GM19467 (cell line): ENCODE results near the gene VSIR.

Experiments
- ATAC-seq: cut with Tn5 transposase; IDR thresholded peaks from one replicate; pipeline ENCODE4 v1.9.1; 2021; ENCODE audit warnings: mild to moderate bottlenecking, moderate library complexity; ENCODE audit not compliant: unreplicated experiment

Gene VSIR

DNA sequence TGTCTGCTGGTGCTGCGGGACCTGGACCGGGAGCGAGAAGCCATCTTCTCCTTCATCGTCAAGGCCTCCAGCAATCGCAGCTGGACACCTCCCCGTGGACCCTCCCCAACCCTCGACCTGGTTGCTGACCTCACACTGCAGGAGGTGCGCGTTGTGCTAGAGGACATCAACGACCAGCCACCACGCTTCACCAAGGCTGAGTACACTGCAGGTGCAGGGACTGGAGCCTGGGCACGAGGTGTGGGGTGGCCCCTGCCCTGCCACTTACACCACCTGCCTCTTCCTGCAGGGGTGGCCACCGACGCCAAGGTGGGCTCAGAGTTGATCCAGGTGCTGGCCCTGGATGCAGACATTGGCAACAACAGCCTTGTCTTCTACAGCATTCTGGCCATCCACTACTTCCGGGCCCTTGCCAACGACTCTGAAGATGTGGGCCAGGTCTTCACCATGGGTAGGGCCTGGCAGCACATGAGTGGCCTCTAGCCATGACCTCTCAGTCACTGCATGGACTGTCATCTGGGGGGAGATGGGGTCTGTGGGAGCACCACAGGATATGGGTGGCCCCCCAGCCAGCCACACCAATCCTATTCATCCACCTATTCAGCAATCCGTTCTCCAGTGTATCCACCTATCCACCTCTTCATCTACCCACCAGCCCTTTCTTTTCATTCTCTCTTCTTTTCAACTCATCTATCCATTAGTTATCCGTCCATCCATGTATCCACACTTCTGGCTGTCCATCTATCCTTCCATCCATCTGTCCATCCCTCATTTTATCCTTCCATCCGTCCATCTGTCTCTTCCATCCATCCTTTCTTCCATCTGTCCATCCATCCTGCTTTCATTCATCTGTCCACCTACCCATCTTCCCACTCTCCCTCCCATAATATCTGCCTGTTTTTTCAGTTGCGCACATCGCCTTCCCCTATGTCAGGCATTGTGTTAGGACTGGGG, 34.5 kb upstream of the VSIR start:
- no peak for ATAC-seq

GRCh38 chr10:71806704-71807556, 33.6 kb upstream of the VSIR start:
- no peak for ATAC-seq

DNA sequence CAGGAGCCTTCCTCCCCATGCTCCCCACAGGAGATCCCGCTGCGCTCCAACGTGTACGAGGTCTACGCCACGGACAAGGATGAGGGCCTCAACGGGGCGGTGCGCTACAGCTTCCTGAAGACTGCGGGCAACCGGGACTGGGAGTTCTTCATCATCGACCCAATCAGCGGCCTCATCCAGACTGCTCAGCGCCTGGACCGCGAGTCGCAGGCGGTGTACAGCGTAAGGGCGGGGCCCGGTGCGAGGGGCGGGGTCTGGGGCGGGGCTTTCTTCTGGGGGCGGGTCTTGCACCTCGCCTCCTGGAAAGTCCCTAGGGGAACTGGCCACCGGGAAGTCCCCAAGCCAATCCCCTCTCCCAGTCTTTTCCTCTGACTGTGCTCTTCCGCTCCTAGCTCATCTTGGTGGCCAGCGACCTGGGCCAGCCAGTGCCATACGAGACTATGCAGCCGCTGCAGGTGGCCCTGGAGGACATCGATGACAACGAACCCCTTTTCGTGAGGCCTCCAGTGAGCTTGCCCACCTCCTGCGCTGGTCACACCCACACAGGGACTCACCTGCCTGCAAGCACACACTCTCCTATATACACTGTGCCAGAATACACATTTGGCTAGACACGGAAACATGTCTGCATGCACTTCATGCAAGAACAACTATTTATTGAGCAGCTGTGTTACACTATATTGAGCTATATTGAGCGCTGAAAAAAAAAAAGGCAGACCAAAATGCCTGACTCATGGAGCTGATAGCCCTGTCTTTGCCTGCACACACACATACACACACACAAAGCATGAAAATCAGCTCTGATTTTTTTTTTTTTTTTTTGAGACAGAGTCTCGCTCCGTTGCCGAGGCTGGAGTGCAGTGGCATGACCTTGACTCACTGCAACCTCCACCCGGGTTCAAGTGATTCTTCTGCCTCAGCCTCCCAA, 32.7 kb upstream of the VSIR start:
- no peak for ATAC-seq

DNA sequence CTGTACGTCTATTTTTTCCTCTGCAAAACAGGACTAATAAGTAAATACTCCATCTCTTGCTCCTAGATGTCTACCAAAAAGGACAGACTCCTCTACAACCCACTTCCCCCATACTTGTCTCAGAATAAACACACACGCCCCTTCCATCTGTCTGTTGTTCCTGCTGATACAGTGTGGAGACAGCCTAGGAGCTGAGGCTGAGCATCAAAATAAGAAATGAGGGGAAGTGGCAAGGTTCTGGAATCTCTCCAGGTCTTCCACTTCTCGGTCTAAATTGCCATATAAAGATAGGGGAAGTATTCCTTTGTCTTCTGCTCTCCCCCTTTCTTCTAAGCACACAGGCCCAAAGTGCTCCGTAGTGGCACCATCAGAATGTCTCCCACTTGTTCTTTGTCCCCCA, 30.8 kb upstream of the VSIR start:
- no peak for ATAC-seq

DNA sequence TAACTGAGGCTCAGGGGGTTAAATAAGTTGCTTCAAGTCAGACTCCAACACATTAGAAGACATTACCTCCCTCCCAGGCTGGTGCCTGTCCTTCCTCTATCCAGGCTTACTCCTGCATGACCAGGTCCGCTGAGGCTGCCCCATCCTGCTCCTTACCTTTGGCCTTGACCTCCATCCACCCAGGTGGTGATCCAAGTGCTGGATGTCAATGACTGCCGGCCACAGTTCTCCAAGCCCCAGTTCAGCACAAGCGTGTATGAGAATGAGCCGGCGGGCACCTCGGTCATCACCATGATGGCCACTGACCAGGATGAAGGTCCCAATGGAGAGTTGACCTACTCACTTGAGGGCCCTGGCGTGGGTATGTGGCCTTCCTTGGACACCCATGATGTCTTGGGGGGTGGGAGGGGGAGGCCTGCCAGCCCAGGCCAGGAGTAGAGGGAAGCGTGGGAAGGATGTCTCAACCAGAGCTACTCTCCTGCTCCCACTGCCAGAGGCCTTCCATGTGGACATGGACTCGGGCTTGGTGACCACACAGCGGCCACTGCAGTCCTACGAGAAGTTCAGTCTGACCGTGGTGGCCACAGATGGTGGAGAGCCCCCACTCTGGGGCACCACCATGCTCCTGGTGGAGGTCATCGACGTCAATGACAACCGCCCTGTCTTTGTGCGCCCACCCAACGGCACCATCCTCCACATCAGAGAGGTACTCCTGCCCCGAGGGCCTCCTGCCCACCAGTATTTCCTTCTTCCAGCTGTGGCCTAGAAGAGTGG, 29.6 kb upstream of the VSIR start:
- ATAC-seq, result no peak

GRCh38 chr10:71802235-71802634, 28.9 kb upstream of the VSIR start:
- ATAC-seq, result no peak

- ATAC-seq, result peak; percentile 83
These were observed 28.0 kb upstream of the VSIR start for GRCh38 chr10:71801361-71801760.

DNA sequence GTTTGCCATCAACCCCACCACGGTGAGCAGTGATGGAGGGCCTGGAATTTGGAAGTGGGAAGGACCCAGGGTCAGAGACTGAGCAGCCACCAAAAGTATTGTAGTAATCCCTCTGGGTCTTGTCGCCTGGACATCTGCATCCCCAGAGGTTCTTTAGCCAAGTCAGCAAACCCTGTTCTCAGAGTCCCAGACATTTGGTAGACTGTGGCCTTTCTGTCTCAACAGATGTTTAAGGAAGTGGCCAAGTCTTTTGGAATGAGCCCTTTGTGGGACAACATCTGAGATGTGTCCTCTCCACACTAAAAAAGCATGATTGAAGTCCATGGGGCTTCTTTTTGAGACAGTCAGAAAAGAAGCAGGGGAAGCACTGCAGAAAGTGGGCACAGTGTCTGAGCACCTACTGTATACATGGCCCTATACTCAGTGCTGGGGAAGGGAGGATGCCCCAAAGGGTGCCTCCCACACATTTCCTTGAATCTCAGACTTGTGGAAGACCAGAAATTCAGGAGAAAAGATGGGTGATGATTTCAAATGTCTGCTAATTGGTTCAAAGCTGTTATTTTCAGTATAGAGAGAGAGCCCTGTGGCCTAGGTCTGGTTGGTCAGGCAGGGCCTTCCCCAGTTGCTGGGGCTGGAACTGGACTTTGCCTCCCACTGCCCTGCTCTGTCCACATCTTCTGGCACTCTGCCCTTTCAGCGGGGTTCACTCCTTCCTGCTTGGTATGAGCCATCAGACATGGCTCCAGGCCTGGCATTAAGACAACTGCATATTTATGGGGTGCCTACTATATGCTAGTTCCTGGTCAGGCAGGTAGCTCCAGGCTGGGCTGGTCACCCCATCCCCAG, 26.5 kb upstream of the VSIR start:
- ATAC-seq, result no peak

DNA sequence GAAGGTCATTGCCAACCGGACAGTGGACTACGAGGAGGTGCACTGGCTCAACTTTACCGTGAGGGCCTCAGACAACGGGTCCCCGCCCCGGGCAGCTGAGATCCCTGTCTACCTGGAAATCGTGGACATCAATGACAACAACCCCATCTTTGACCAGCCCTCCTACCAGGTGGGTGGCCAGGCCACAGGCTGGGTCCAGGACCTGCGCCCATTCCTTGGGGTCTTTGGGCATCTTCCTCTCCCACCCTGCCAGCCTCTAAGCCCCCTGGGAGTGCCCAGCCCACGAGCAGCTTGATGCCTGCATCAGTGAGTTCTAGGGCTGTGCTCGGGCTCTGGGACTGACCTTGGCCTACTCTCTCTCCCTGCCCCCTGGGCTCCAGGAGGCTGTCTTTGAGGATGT, 25.8 kb upstream of the VSIR start:
- no peak for ATAC-seq

DNA sequence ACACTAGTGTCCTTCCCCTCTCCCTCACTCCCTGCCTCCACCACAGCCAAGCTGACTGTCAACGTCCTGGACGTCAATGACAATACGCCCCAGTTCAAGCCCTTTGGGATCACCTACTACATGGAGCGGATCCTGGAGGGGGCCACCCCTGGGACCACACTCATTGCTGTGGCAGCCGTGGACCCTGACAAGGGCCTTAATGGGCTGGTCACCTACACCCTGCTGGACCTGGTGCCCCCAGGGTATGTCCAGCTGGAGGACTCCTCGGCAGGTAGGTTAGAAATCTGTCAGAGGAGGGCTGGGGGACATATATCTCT, 24.9 kb upstream of the VSIR start:
- no peak for ATAC-seq

GRCh38 chr10:71797533-71798307, 24.4 kb upstream of the VSIR start:
- ATAC-seq, result no peak

DNA sequence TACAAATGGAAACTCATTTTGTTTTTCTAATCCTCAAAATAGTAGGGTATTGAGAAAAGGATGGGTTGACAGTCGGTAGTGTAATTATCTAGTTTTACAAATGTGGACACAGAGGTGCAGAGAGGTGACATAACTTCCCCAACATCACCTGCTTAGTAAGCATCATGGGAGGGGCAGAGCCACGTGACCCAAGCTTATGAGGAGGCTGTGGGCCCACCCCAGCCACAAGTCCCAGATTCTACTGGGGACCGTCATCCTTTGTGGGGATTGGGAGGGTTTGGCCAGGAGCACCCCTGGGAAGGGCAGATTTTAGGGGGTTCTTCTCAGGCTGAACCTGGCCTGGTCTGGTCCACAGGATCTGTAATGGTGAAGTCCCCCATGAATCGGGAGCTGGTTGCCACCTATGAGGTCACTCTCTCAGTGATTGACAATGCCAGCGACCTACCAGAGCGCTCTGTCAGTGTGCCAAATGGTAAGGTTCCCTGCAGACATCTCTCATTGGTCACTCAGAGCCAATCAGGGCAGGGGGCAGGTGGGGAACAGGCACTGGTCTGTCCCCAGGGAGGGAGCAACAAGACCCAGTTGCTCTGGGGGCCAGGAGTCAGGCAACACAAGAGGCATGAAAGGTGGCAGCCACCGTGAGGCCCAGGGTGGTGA, 23.6 kb upstream of the VSIR start:
- no peak for ATAC-seq

DNA sequence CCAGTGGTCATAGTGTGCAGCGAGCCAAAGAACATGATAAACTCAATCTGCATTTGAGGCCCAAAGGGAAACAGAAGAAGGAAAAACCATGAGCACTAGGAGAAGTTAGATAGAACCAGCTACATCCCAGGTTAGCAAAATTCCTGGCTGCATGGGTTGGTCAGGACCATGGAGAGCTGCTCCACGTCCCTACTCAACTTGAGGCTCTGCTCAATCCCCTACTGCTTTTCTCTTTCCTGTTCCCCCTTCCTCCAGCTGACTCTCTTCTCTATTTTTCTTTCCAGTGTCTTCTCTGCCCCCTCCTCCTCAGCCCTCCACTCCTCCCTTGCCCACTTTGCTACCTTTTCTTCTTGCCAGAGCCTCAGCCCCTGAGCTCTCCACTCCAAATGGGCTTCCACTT, 21.9 kb upstream of the VSIR start:
- no peak for ATAC-seq

DNA sequence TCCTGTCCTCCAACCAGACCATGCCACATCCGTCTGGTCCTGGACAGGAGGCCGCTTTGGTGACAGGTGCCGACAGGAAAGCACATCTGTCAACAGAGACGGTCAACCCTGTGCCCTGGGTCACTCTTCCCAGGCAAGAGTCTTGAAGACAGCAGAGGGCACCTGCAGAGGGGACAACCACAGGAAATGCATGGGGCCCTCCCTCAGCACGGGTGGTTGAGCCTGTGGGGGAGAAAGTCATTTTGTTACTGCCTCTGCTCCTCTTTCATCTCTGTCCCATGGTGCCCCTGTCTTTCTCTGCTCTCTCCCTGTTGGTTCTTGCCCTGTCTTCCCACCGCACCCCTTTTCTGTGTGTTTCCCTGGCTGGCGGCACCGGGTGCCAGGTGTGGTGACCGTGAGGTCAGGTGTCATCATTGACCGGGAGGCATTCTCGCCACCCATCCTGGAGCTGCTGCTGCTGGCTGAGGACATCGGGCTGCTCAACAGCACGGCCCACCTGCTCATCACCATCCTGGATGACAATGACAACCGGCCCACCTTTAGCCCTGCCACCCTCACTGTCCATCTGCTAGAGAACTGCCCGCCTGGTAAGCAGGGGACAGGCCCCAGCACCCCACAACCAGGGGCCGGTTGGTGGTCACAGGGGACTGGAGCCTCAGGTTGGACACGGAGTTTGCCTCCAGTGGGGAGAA, 17.6 kb upstream of the VSIR start:
- no peak for ATAC-seq

DNA sequence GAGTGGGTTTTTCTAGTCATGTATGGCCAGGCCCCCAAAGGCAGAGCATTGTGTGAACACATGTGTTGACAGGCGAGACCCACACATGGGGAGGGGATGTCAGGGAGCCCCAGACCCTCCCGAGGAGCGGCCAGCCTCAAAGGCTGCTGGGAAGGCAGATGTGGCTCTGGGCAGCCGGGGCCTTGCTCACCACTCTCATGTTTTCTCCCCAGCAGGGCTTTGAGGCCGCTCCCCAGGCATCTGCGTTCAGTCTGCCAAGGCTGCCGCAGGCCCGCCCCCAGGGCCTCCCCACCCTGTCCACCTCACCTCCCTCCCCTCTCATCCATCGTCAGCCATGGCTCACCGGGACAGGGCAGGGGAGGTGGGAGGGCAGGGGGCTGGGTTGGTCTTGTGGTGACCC, 16.6 kb upstream of the VSIR start:
- ATAC-seq, result no peak

- no peak for ATAC-seq
These were observed 15.6 kb upstream of the VSIR start for GRCh38 chr10:71788954-71789353.

GRCh38 chr10:71784679-71785272, 11.5 kb upstream of the VSIR start:
- ATAC-seq, result no peak
